ENCODE results near the gene CPA1. TPM values are rescaled to one million over a fixed set of nuclear protein-coding genes. Genes with fewer than 3 reads are reported as not detected.

The CPA1 gene
- total and polyA plus RNA-seq, 2 of the 4 experiments (the other 2 are of a cell fraction), result not detected

DNA sequence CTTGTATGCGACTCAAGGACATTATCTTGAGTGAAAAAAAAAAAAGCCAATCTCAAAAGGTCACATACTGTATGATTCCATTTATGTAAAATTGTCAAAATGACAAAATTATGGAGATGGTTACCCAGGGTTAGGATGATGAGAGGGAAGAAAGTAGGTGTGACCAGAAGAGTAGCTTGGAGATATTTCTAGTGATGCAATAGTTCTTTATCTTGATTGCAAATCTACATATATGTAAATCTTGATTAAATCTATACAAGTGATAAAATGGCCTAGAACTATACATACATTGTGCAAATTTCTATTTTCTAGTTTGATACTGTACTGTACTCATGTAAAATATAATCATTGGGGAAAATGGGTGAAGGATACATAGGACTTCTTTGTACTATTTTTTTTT is 56.0 kb downstream of the CPA1 start:
- Histone ChIP-seq H3K9me1 (ENCODE audit: insufficient read depth, low read length) (peaks cover 13% of the 10 kb centered on the region), H2BK120ac (ENCODE audit: low read depth, low read length) (no peak overlapping the region), H3K36me3 (ENCODE audit: control insufficient read depth, insufficient read depth, low read length) (no peaks in the 10 kb centered on the region), H3K4me1 (ENCODE audit: control insufficient read depth, insufficient read depth, low read length) (peaks cover 11% of the 10 kb centered on the region), H2BK20ac (ENCODE audit: low read depth, low read length) (no peak overlapping the region), H4K8ac (ENCODE audit: low read depth in 2 of 2, low read length in 2 of 2) (no peak overlapping the region), H2AK9ac (replicated peaks; ENCODE audit: low read depth, low read length, poor library complexity) (no peak overlapping the region), H3K4me2 (ENCODE audit: low read depth, low read length) (no peak overlapping the region), H3K27me3 (ENCODE audit: control insufficient read depth, insufficient read depth, low read length) (no peaks in the 10 kb centered on the region), H3K56ac (ENCODE audit: extremely low read depth, insufficient read depth, low read length) (no peak overlapping the region), H4K5ac (ENCODE audit: low read depth, low read length) (no peak overlapping the region), H2BK15ac (ENCODE audit: low read depth, low read length) (no peak overlapping the region), H3K79me1 (ENCODE audit: low read depth in 1 of 2, low read length in 2 of 2) (peaks cover 19 to 62% of the 10 kb centered on the region in 2 experiments), H4K91ac (ENCODE audit: insufficient read depth, low read depth, low read length) (no peak overlapping the region), H4K20me1 (ENCODE audit: insufficient read depth, low read length) (no peaks in the 10 kb centered on the region), H3K4me3 (ENCODE audit: insufficient read depth, low read depth, low read length) (no peak overlapping the region), H3K9me3 (ENCODE audit: control insufficient read depth, insufficient read depth, low read length) (no peaks in the 10 kb centered on the region), H2BK5ac (ENCODE audit: low read depth, low read length, poor library complexity, severe bottlenecking) (no peak overlapping the region), H3K27ac (ENCODE audit: insufficient read depth, low read length) (no peak overlapping the region), H2AK5ac (ENCODE audit: low read depth, low read length) (no peak overlapping the region), H3K23ac (ENCODE audit: low read depth, low read length) (no peak overlapping the region), H3K14ac (replicated peaks; ENCODE audit: low read depth, low read length) (no peak overlapping the region), H2AFZ (replicated peaks; ENCODE audit: low read length, poor library complexity) (no peak overlapping the region), H3K4ac (ENCODE audit: low read depth, low read length) (no peak overlapping the region), H3K18ac (ENCODE audit: low read depth, low read length) (no peak overlapping the region), H3K9ac (ENCODE audit: low read depth, low read length) (no peak overlapping the region)
- ChIA-PET CTCF (no interaction called here), POLR2A (ENCODE audit: unreplicated experiment) (no interaction called here)
- WGBS, 2 experiments (ENCODE audit: extremely low coverage in 2 of 2, insufficient read length in 1 of 2), result no CpG with 5 or more reads among the region's 1 CpG
- no peak for TF ChIP-seq MXI1 (IDR thresholded peaks at IDR 0.05; ENCODE audit: borderline replicate concordance, low read depth, low read length)
- peak; percentile 45; the same call in 1 of the 2 replicates for TF ChIP-seq CEBPB (IDR thresholded peaks at IDR 0.05; ENCODE audit: low read depth, low read length)
- no peak for DNase-seq
- in situ Hi-C loops (cut with MboI; ENCODE audit: low sequenced_read_pairs) (no loop called here), intact Hi-C loops (cut with micrococcal nuclease) (no loop called here), dilution Hi-C loops (cut with HindIII; ENCODE audit: low sequenced_read_pairs, unreplicated experiment) (no loop called here)
- no TSS peak for BruUV-seq (replicated peaks)
- no peak for ATAC-seq (ENCODE audit: low read depth)

Other genes starting within 250 kb of the CPA1 start
- 11.1 and 11.3 TPM in 2 replicates for gene TMEM209, start 175.1 kb upstream of the CPA1 start, total RNA-seq (2012; rRNA removed)
- 8.0 and 8.4 TPM in 2 replicates for gene TMEM209, start 175.1 kb upstream of the CPA1 start, polyA plus RNA-seq (2012; rRNA removed)
- not detected in 2 replicates for gene SSMEM1, start 172.6 kb upstream of the CPA1 start, total RNA-seq (2012; rRNA removed)
- 0.07 TPM in 1 of 2 replicates, not detected in the other for gene SSMEM1, start 172.6 kb upstream of the CPA1 start, polyA plus RNA-seq (2012; rRNA removed)
- gene CPA2, start 113.6 kb upstream of the CPA1 start, total RNA-seq (2012; rRNA removed), result not detected in 2 replicates
- 0.05 TPM in 1 of 2 replicates, not detected in the other for gene CPA2, start 113.6 kb upstream of the CPA1 start, polyA plus RNA-seq (2012; rRNA removed)
- 365 and 382 TPM in 2 replicates for gene CPA4, start 87.3 kb upstream of the CPA1 start, total RNA-seq (2012; rRNA removed)
- 287 and 316 TPM in 2 replicates for gene CPA4, start 87.3 kb upstream of the CPA1 start, polyA plus RNA-seq (2012; rRNA removed)
- gene CPA5, start 35.7 kb upstream of the CPA1 start, total RNA-seq (2012; rRNA removed), result under 0.01 TPM in 1 of 2 replicates, not detected in the other
- gene CPA5, start 35.7 kb upstream of the CPA1 start, polyA plus RNA-seq (2012; rRNA removed), result 0.53 and 0.86 TPM in 2 replicates
- 11.1 and 12.2 TPM in 2 replicates for gene CEP41, start 60.5 kb downstream of the CPA1 start, total RNA-seq (2012; rRNA removed)
- gene CEP41, start 60.5 kb downstream of the CPA1 start, polyA plus RNA-seq (2012; rRNA removed), result 18.8 and 21.9 TPM in 2 replicates
- 231 and 317 TPM in 2 replicates for gene MEST, start 111.6 kb downstream of the CPA1 start, total RNA-seq (2012; rRNA removed)
- 167 and 219 TPM in 2 replicates for gene MEST, start 111.6 kb downstream of the CPA1 start, polyA plus RNA-seq (2012; rRNA removed)

Data from IMR-90 (cell line).